HG03045 (cell line): ENCODE measurements around the gene RNMT.
"Not testable (repeated sequence)": the region's sequence is repeated elsewhere in the genome, so short reads cannot be mapped to it uniquely, and the experiment has no call there.

Source experiments
- ATAC-seq: cut with Tn5 transposase; IDR thresholded peaks from one replicate; pipeline ENCODE4 v1.9.1; 2021; ENCODE audit warnings: mild to moderate bottlenecking, moderate library complexity; ENCODE audit not compliant: unreplicated experiment

The RNMT gene

DNA sequence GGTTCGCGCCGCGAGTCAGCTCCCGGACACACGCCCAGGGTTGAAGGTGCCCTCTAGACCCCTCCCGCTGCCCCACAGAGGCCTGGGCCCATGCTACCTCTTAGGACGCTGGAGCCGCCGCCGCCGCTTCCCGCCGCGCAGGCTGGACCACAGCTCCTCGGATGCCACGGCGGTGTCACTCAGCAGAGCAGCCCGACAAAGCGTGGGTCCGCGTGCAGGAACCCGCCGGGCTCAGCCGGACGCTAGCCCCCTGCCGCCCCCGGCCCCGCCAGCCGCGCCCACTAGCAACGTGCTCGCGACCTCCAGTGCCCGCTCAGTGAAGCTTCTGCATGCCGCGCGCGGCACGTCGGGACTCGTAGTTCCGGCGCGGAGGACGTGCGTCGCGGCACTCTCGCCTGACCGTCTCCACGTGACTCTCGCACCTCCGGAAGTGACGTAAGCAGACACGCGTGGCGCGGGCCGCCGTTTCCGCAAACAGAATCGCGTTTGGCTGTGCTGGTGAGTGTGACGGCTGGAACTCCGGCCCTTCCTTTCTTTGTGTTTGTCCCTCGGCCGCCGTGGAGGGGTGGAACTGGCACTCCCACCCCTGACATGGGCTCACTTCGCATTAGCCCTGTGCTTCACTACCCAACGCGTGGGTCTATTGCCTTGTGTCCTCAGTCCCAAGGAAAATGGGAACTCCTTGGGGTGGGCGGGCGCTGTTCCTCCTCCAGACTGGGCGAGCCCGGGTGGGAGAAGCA lies at the start of gene RNMT, which contains the start of gene FAM210A:
RNMT (plus strand) TSS at position 442 of the 740 bp plus-strand sequence. CDS start 4,845 bp downstream, outside the sequence.
FAM210A (minus strand) TSS at position 327 of the 740 bp plus-strand sequence. CDS start 44,481 bp downstream, outside the sequence.
- ATAC-seq, result peak; percentile 91

DNA sequence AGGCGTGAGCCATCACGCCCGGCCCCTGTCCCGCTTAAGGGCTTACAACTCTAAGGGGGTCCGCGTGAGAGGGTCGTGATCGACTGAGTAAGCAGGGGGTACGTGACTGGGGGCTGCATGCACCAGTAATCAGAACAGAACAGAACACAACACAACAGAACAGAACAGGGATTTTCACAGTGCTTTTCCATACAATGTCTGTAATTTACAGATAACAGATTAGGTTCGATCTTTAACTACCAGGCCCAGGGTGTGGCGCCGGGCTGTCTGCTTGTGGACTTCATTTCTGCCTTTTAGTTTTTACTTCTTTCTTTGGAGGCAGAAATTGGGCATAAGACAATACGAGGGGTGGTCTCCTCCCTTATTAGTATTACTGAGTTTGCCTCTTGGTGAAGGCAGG lies 49.1 kb upstream of the RNMT start:
- ATAC-seq, result not testable (repeated sequence)

DNA sequence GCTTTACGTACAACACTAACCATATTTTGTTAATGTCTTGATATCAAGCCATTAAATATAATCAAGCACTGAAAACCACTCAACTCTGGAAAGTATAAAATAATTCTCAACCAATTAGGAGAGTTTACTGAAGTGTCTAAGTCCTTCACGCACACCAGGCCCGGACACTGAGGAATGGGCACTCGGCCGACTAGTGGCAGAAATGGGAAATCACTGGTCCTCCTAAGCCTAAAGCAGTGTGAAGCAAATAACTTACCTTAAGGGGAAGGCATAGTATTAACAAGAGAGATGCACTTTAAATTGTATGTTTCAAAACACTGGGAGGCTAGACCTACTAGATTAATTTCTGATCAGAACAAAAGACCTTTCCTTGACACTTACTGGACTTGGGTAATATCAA lies 45.9 kb upstream of the RNMT start:
- no peak for ATAC-seq

DNA sequence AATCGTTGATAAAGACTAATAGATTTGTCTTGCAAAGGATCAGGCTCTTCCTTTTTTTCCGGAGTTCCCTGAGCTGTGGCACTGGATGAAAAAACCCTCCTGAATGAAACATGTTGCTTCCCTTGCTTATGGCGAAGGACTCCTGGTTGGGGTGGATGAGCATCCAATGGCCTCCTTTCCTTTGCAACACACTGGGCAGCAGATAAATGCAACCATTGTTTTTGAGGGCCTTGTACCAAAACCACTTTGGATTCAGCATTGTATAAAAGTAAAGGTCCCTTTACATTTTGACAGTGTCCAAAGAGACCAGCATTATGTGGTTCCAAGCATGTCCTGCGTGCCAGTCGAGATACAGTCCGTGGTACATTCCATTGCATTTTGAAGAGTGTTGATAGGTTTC lies 44.8 kb upstream of the RNMT start:
- ATAC-seq, result no peak

DNA sequence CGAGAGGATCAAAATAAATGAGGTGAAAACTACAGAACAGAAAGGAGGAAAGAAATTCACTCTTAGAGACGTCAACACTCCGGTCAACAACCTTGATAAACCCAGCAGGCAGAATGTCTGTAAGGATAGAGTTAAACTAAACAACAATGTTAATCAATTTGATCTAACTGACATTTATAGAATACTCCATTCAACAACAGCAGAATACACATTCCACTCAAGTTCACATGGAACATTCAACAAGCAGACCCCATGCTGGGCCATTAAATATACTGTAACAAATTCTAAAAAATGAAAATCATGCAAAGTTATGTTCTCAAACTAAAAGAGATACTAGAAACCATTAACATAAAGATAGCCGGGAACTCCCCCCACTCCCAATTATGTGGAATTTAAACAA lies 41.9 kb upstream of the RNMT start:
- no peak for ATAC-seq

DNA sequence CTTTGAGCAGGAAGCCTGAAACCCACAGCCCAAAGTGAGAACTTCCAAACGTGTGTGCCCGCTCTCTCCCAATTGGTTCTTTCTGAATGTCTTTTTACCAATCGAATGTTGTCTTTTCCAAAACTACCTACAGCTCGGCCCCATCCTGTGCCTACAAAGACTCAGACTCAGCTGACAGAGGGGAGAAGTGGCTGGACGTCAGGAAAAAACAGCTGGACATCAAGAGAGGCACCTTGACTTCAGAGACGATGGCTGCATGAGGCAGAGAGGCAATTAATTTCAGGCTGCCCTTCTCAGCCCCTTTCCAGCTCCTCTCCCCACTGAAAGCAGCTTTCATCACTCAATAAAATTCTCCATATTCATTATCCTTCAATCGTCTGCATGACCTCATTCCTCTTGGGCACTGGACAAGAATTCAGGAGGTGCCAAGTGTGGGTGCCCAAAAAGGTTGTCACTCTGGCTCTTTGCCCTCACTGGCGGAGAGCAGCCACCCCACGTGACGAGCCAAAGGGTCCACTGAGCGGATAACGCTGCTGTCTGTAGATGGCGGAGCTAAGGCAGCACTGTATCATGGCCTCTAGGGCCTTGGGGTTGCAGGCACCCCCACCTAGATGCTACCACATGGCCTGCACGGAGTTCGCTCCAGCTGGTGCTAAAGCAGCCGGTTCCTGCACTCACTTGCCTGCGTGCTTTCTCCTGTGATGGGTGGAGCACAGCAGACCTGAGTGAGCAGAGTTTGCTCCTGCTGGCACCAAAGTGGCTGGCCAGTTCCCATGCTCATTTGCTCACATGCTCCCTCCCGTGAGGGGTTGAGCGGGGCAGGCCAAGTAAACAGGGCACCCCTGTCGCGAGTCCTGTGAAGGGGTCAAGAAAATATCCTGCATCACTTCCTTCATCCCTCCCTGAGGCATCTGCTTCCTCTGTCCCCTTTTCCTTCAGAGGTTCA lies 38.0 kb upstream of the RNMT start:
- ATAC-seq, result no peak

DNA sequence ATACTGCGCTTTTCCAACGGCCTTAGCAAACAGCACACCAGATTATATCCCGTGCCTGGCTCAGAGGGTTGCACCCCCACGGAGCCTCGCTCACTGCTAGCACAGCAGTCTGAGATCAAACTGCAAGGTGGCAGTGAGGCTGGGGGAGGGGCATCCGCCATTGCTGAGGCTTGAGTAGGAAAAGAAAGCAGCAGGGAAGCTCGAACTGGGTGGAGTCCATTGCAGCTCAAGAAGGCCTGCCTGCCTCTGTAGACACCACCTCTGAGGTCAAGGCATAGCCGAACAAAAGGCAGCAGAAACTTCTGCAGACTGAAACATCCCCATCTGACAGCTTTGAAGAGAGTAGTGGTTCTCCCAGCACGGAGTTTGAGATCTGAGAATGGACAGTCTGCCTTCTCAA lies 36.4 kb upstream of the RNMT start:
- ATAC-seq, result not testable (repeated sequence)

DNA sequence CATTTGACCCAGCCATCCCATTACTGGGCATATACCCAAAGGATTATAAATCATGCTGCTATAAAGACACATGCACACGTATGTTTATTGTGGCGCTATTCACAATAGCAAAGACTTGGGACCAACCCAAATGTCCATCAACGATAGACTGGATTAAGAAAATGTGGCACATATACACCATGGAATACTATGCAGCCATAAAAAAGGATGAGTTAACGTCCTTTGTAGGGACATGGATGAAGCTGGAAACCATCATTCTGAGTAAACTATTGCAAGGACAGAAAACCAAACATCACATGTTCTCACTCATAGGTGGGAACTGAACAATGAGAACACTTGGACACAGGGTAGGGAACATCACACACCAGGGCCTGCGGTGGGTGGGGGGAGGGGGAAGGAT lies 31.1 kb upstream of the RNMT start:
- ATAC-seq, result not testable (repeated sequence)

DNA sequence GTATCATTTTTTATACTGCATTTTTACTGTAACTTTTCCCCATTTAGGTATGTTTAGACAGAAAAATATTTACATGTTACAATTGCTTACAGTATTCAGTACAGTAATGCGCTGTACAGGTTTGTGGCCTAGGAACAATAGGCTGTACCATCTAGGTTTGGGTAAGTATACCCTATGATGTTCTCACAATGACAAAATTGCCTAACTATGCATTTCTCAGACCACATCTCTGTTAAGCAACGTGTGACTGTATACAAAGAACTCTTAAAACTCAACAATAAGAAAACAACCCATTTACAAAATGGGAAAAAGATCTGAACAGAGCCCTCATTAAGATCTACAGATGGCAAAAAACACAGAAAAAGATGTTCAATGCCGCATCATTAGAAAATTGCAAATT lies 29.5 kb upstream of the RNMT start:
- ATAC-seq, result no peak

DNA sequence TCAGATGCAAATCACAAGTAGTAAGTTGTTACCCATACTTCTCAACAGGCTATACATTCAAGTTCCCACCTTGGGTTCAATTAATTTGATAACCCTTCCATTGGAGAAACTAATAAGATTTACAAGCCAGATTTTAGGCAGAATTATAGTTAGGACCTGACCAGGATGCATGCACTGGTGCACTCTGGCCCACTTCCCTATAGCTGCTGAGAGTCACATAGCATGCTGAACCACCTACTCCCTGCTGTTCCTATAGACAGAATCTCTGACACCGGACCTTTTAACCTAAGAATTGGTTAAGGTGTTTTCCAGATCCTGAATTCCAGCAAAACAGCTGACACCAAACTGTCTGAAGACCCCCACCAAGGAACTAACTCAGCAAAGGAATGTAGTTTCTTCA lies 26.3 kb upstream of the RNMT start:
- ATAC-seq, result no peak

DNA sequence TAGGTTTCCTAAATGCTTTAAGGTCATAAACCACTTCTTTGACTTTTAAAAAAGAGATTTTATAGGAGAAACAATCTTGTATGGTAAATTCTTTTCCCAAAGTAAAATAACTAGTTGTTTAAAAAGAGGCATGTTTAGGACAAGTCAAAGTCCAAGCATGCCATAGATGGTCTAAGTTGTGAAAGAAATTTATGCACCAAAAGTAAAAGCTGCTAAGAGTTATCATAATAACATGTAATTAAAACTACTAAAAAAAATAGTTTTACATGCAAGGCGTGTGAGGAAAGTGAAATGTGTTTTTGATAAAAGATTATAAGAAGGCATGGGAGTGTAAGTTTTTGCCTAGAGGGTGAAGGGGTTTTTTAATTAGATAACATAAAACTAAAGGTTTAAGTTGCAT lies 22.6 kb upstream of the RNMT start:
- ATAC-seq, result no peak

DNA sequence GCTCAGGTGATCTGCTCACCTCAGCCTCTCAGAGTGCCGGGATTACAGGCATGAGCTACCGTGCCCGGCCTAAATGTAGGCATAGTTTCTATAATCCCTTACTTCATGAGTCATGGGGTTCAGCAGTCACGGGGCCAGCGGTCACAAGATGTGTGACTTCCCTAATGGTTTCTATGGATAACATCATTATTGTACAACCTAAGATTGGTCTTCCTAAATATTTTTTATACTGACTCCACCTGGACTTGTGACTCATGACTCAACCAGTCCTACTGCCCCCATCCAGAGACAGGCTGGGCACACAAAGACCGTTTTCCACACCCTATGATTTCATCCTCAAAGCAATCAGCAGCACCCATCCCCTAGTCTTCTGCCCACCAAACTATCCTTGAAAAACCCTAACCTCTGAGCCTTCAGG lies 16.1 kb upstream of the RNMT start:
- ATAC-seq, result no peak

DNA sequence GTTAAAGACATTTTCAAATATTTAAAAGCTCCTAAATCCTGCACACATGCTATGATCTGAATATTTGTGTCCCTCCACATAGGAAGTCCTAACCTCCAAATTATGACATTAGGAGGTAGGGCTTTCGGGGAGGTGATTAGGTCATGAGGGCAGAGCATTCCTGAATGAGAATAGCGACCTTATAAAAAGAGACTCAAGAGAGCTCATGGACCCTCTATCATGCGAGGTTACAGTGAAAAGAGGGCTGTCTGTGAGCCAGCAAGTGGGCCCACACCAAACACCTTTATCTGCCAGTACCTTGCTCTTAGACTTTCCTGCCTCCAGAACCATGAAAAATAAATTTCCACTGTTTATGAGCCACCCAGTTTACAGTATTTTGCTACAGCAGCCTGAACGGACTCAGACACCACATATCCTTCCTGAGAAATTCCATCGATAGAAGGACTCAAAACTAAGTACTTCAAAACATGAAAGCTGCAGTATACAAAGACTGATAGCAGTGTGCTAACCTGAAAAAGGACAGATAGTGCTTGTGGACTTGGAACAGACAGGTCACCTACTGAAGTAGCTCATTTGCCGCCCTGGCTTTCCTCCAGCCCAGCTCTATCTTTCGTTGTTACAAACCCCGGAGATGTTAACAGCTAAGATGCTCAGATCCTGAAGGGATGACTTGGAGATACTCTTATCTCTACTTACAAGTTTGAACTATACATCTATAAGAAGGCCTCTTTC lies 13.9 kb upstream of the RNMT start:
- ATAC-seq, result no peak

DNA sequence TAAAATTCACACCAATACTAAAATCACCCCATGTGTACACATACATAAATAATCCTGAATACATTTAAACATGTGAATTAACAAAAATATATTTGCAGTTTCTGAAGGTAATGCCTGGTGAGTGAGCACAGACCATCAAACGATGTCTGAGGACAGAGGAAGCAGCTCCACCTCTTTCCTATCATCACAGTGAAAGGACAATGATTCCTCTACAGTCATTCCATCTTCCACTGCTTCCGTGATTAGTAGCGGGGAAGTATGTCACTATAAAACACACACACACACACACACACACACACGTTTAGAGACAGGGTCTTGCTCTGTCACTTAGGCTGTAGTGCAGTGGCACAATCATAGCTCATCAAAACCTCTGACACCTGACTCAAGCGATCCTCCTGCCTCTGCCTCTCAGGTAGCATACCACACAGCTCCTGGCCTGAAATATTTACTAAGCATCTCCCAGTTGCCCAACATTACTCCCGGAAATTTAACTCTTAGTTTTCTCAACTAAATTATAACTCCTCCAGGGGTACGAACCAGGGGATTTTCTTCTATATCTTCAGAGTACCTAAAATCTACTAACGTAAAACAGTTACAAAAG lies 12.9 kb upstream of the RNMT start:
- no peak for ATAC-seq

DNA sequence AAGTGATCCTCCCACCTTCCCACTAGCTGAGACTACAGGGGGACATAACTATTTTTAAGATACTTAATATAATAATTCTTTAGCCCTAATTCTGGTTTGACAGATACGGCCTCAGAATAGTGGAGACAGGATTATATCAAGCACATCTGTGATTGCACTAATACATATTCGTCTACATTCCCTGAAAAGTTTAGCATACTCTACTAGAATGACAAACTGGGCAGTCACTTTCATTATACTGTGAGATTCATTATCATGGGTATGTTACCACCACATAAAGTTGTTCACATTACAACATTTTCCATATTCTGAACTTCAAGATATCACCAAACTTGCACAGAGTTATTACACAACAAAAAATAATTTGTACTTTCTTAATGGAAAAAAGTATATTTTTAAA lies 11.1 kb upstream of the RNMT start:
- no peak for ATAC-seq

DNA sequence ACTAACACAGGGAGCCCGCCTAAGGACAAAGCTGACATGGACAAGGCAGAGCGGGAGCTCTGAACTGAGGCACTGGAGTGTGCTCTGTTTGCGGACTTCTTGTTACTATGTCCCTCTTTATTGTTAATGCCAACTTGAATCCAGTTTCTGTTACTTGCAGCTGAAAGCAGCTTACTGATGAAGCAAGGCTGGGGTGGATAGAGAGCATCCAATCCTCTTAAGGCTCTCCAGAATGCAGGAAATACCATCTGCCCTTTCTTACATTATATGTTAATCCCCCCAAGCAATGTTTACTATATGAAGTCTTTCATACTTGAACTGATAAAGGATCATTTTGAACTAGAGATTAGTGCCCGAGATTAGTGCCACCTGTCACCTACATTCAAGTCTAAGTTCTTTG lies 9.6 kb upstream of the RNMT start:
- ATAC-seq, result no peak

DNA sequence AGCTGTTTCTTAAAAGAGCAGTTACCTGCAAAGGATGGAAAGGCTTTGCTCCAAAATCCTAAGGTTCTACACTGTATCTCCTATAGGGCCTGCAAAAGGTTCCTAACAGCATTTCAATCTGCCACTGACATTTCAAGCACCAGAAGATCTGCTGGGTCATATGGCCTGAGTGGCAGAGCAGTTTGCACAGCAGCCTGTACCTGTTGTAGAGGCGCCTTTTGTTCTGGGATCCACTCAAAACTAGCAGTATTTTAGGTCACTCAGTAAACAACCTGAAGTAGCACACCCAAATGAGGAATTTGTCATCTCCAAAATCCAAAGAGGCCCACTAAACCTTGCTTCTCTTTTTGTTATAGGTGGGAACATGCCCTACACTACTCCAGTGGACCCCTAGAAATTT lies 6.3 kb upstream of the RNMT start:
- ATAC-seq, result no peak

DNA sequence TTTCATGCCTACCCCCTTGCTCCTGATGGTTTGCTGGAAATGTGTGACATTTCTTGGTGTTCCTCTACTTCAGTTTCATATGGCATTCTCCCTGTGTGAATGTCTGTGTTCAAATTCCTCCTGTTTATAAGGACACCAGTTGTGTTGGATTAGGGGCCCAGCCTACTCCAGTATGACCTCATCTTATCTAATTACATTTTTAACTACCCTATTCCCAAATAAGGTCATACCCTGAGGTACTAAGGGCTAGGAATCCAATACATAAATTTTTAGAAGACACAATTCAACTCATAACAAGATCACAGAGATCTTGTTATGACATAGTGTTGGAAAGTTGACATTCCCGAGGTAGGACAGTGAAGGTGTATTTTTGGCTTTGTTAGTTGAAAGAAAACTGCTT lies 5.6 kb upstream of the RNMT start:
- ATAC-seq, result no peak

DNA sequence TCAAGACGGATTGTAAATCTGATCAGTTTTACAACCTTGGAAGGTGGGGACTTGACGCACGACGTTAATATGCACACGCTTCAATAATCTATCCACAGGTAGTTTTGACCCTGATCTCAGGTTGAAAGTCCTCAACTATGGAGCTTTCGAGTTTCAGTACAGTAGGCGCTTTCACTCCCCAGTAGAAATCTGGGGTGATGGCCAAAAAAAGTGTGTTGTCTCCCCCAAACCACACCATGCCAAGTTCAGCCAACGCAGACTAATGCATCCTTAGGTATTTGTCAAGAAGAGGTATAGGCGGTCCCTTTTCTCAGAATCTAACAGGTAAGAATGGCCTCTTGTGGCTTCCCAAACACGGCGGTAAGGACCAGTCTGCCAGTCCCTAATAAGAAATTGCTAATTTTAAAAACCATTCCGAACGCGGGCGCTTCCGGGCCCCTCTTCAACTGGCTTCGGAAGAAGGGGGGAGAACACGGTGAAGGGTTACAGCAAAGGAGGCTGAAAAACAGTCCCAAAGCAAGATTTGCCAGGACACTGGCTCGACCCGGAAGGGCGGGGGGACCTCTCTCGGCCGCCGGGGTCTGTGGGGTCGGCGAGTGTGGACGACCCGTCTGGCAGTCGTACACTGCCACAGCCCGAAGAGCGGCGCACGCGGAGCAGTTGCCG lies 774 bp upstream of the RNMT start:
- ATAC-seq, result no peak

DNA sequence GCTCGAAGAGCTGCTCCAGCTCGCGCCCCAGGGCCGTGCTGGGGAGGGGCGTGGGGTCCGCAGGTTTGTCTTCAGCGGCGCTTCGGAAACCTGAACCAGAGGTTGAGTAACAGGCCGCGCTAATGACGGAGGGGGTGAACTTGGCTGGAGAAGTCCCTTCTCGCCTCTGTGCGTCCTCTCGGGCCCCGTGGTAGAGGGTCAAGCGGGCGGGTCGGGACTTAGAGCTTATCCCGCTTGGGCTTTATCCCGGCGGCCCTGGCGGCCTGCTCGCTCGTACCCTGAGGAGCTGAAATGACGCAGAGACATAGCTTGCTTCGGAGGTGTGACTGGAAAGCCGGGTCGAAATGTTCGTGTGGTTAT lies 479 bp downstream of the RNMT start:
- ATAC-seq, result no peak
